Measurements from ENCODE around the gene C1orf74.

- TF ChIP-seq CTCF (IDR thresholded peaks at IDR 0.05) (no peak), POLR2AphosphoS5 (IDR thresholded peaks at IDR 0.05; ENCODE audit: low read depth, low read length) (no peak), MEF2A (IDR thresholded peaks at IDR 0.05; ENCODE audit: borderline replicate concordance, low read depth) (no peak), USF2 (IDR thresholded peaks at IDR 0.05; ENCODE audit: borderline replicate concordance, low read depth, low read length) (no peak), GATA2 (CRISPR knock-in tag; IDR thresholded peaks at IDR 0.05) (no peak), FOXJ3 (CRISPR knock-in tag; IDR thresholded peaks at IDR 0.05) (no peak), EZH2phosphoT487 (IDR thresholded peaks at IDR 0.05; ENCODE audit: borderline replicate concordance, low read depth) (no peak)
- TF ChIP-seq, protein P1, sequence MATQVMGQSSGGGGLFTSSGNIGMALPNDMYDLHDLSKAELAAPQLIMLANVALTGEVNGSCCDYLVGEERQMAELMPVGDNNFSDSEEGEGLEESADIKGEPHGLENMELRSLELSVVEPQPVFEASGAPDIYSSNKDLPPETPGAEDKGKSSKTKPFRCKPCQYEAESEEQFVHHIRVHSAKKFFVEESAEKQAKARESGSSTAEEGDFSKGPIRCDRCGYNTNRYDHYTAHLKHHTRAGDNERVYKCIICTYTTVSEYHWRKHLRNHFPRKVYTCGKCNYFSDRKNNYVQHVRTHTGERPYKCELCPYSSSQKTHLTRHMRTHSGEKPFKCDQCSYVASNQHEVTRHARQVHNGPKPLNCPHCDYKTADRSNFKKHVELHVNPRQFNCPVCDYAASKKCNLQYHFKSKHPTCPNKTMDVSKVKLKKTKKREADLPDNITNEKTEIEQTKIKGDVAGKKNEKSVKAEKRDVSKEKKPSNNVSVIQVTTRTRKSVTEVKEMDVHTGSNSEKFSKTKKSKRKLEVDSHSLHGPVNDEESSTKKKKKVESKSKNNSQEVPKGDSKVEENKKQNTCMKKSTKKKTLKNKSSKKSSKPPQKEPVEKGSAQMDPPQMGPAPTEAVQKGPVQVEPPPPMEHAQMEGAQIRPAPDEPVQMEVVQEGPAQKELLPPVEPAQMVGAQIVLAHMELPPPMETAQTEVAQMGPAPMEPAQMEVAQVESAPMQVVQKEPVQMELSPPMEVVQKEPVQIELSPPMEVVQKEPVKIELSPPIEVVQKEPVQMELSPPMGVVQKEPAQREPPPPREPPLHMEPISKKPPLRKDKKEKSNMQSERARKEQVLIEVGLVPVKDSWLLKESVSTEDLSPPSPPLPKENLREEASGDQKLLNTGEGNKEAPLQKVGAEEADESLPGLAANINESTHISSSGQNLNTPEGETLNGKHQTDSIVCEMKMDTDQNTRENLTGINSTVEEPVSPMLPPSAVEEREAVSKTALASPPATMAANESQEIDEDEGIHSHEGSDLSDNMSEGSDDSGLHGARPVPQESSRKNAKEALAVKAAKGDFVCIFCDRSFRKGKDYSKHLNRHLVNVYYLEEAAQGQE (IDR thresholded peaks at IDR 0.05; ENCODE audit: low read depth, low read length): no peak
These were observed 41.2 kb downstream of the C1orf74 start for GRCh38 chr1:209743145-209743482.
